Testis (tissue), 2 donors: ENCODE measurements around the gene TROAP.

Experiments used
- POLR2A ChIP-seq: fragments of 450-650 bp; IDR thresholded peaks from one replicate; pipeline ENCODE4 v1.6.1; 2017; ENCODE audit warnings: antibody characterized with exemption, mild to moderate bottlenecking, moderate library complexity
- TF ChIP-seq, protein P1 (sequence below), 3 experiments: fragments of 450-650 bp in 2 of 3; fragments of 200-600 bp in 1 of 3; sonication (generic) in 1 of 3; IDR thresholded peaks; one replicate each; pipeline ENCODE4 v1.5.1; 2016 to 2019; ENCODE audit warnings: antibody characterized with exemption in 3 of 3, mild to moderate bottlenecking in 2 of 3, moderate library complexity in 1 of 3

DNA sequence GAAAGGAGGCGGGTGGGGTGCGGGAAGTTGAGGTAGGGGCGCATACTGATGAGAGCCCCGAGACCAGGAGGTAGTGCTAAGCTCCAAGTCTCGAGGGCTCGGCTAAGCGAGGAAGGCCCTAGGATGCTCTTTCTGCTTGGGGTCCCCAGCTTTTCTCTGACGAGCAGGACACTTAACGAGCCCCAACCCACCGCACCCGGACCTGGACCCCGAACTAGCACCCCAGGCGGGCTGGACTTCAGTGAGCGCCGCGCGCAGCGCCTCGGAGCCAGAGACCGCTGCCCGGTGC lies 18.7 kb downstream of the TROAP start:
- TF ChIP-seq, protein P1, sequence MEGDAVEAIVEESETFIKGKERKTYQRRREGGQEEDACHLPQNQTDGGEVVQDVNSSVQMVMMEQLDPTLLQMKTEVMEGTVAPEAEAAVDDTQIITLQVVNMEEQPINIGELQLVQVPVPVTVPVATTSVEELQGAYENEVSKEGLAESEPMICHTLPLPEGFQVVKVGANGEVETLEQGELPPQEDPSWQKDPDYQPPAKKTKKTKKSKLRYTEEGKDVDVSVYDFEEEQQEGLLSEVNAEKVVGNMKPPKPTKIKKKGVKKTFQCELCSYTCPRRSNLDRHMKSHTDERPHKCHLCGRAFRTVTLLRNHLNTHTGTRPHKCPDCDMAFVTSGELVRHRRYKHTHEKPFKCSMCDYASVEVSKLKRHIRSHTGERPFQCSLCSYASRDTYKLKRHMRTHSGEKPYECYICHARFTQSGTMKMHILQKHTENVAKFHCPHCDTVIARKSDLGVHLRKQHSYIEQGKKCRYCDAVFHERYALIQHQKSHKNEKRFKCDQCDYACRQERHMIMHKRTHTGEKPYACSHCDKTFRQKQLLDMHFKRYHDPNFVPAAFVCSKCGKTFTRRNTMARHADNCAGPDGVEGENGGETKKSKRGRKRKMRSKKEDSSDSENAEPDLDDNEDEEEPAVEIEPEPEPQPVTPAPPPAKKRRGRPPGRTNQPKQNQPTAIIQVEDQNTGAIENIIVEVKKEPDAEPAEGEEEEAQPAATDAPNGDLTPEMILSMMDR (IDR thresholded peaks at IDR 0.05) = no peak
- no peak for TF ChIP-seq POLR2A
